ENCODE measurements around the gene TSKS. TPM values are rescaled to one million over a fixed set of nuclear protein-coding genes. Genes with fewer than 3 reads are reported as not detected.

TSKS gene
- polyA plus RNA-seq, 3 donors from 2014 or later, result 0.19 TPM; not detected in 2

DNA sequence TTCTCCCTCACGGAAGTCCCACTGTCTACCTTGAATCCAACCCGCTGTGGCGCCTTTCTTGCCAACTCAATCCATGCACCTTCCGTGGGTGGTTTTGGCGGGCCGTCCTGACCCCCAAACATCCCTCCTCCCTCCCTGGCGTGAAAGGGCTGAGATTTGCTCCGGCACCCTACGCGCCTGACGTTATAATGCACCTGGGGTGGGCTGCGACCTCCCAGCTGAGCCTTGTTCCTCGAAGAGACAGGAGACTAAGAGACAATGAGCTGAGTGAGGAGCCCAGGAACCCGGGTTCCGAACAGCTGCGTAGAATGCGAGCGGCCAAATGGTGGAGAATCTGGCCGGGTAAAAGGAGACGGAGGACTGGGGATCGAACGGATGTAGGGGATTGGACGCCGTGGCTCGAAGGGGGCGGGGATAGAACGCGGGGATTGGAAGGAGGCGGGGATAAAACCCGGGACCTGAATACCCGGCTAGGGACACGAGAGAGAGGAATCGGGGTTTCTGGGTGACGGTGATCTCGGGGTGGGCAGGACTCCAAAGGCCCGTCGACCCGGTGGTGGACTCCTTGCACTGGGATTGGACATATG lies 72.4 kb downstream of the TSKS start, which contains the start of gene CPT1C:
CPT1C (plus strand) TSS at position 461 of the 587 bp plus-strand sequence. CDS start 1,137 bp downstream, outside the sequence.
- H3K9me3 Mint-ChIP-seq, result no peaks in the 10 kb centered on the region
- H3K27me3 Mint-ChIP-seq (ENCODE audit: low read depth in 3 of 3), result peaks cover 9 to 17% (median 12%) of the 10 kb centered on the region in 3 donors
- peaks cover 0 to 7% (median 5%) of the 10 kb centered on the region in 3 donors for H3K36me3 Mint-ChIP-seq
- peaks cover 17 to 22% of the 10 kb centered on the region in 2 donors for H3K4me1 Mint-ChIP-seq
- DNase-seq, result peak; percentile 26 to 38 (median 37)
- H3K27ac Mint-ChIP-seq, result peak within 1 kb of the TSS in 3 of 6 donors; percentile 42 to 82 (median 71)
- peak within 1 kb of the TSS; percentile 80 to 88 (median 87) for H3K4me3 Mint-ChIP-seq

DNA sequence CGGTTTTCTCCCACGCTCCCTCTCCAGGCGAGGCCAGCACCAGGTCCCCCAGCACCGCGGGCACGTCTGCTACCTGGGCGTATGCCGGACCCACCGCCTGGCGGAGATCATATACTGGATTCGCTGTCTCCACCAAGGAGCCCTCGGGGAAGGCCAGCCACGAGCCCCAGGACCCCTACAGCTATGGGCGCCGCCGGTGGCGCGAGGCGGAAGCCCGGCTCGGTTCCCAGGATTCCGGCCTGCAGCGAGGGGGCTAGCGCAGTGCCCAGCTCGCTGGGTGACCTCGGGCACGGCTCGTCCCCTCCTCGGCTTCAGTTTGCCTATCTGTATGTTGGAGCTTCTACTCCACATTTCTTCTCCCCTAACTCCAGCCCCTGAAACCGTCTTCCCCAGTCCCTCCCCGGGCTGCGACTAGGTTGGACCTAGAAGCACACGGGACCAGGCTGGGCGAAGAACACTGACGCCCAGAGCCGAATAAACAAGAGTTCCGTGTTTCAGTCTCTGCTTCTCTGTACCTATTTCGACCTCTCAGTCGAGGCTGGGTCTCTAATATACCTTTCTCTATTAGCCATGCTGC lies 72.9 kb downstream of the TSKS start:
- Mint-ChIP-seq H3K9me3 (no peaks in the 10 kb centered on the region), H3K4me3 (peak overlapping the region; percentile 80 to 88 (median 87)), H3K4me1 (peaks cover 17 to 22% of the 10 kb centered on the region in 2 donors), H3K36me3 (peaks cover 0 to 10% (median 7%) of the 10 kb centered on the region in 3 donors), H3K27ac (peak overlapping the region in 2 of 6 donors; percentile 71 to 82), H3K27me3 (ENCODE audit: low read depth in 3 of 3) (peaks cover 9 to 17% (median 12%) of the 10 kb centered on the region in 3 donors)
- DNase-seq, result no peak

Other genes starting within 250 kb of the TSKS start
- 1 to 10 TPM in 2 of 3 donors, under 1 TPM in 1; 0.86 to 1.7 (median 1.0) TPM for gene RCN3, start 235.3 kb downstream of the TSKS start, polyA plus RNA-seq
- gene NOSIP, start 182.8 kb downstream of the TSKS start, polyA plus RNA-seq, result 100 to 1,000 TPM; 196 to 251 (median 239) TPM
- gene PRRG2, start 182.0 kb downstream of the TSKS start, polyA plus RNA-seq, result under 1 TPM in 1 of 3 donors, not detected in 2; 0.78 TPM
- gene PRR12, start 172.1 kb downstream of the TSKS start, polyA plus RNA-seq, result 1 to 10 TPM in 2 of 3 donors, under 1 TPM in 1; 0.21 to 4.0 (median 2.0) TPM
- gene RRAS, start 123.2 kb downstream of the TSKS start, polyA plus RNA-seq, result 10 to 100 TPM in 2 of 3 donors, 1 to 10 TPM in 1; 9.0 to 17.3 (median 13.5) TPM
- gene SCAF1, start 121.1 kb downstream of the TSKS start, polyA plus RNA-seq, result 1 to 10 TPM in 1 of 3 donors, under 1 TPM in 1, not detected in 1; 0.87 to 2.6 TPM
- gene IRF3, start 97.4 kb downstream of the TSKS start, polyA plus RNA-seq, result 10 to 100 TPM; 63.8 to 82.0 (median 78.9) TPM
- 10 to 100 TPM; 12.0 to 21.1 (median 20.4) TPM for gene BCL2L12, start 97.4 kb downstream of the TSKS start, polyA plus RNA-seq
- 100 to 1,000 TPM; 125 to 204 (median 188) TPM for gene PRMT1, start 86.0 kb downstream of the TSKS start, polyA plus RNA-seq
- gene ADM5, start 73.7 kb downstream of the TSKS start, polyA plus RNA-seq, result under 1 TPM in 1 of 3 donors, not detected in 2; 0.28 TPM
- gene CPT1C, start 72.2 kb downstream of the TSKS start, polyA plus RNA-seq, result not detected
- gene AP2A1, start 3.7 kb upstream of the TSKS start, polyA plus RNA-seq, result 10 to 100 TPM in 2 of 3 donors, 1 to 10 TPM in 1; 6.4 to 27.7 (median 11.6) TPM
- gene FUZ, start 50.0 kb upstream of the TSKS start, polyA plus RNA-seq, result 10 to 100 TPM in 1 of 3 donors, 1 to 10 TPM in 2; 7.3 to 12.0 (median 8.2) TPM
- gene MED25, start 55.0 kb upstream of the TSKS start, polyA plus RNA-seq, result 10 to 100 TPM in 2 of 3 donors, 1 to 10 TPM in 1; 5.0 to 30.4 (median 13.9) TPM
- gene PTOV1, start 87.9 kb upstream of the TSKS start, polyA plus RNA-seq, result 10 to 100 TPM; 32.0 to 59.7 (median 41.4) TPM
- gene PNKP, start 104.3 kb upstream of the TSKS start, polyA plus RNA-seq, result 10 to 100 TPM; 36.4 to 55.1 (median 41.4) TPM
- gene AKT1S1, start 114.0 kb upstream of the TSKS start, polyA plus RNA-seq, result 1 to 10 TPM; 2.5 to 4.7 (median 3.3) TPM
- gene TBC1D17, start 114.4 kb upstream of the TSKS start, polyA plus RNA-seq, result 10 to 100 TPM in 1 of 3 donors, 1 to 10 TPM in 2; 7.1 to 18.4 (median 7.3) TPM
- gene IL4I1, start 133.6 kb upstream of the TSKS start, polyA plus RNA-seq, result under 1 TPM in 2 of 3 donors, not detected in 1; 0.27 to 0.40 TPM
- gene ATF5, start 165.9 kb upstream of the TSKS start, polyA plus RNA-seq, result 1 to 10 TPM; 1.2 to 3.1 (median 2.8) TPM
- gene NUP62, start 166.2 kb upstream of the TSKS start, polyA plus RNA-seq, result 10 to 100 TPM; 21.8 to 67.1 (median 34.3) TPM
- gene SIGLEC11, start 197.9 kb upstream of the TSKS start, polyA plus RNA-seq, result not detected

All from immature natural killer cell (primary cell).